GM12865 (cell line): ENCODE results near the gene STK32B.
"Not testable (repeated sequence)": the region's sequence is repeated elsewhere in the genome, so short reads cannot be mapped to it uniquely, and the experiment has no call there.

Experiments used
- DNase-seq: peaks from one replicate; pipeline ENCODE4 v3.0.0; 2010; ENCODE audit warnings: low read depth
- H3K4me3 ChIP-seq: 2 replicates; pipeline ENCODE4 v1.5.1; 2011; ENCODE audit warnings: mild to moderate bottlenecking, low read depth, low read length, control low read depth
- CTCF ChIP-seq: IDR thresholded peaks from 2 replicates; pipeline ENCODE4 v1.5.1; 2011; ENCODE audit warnings: low read length, control low read depth, low read depth, inconsistent platforms; ENCODE audit not compliant: insufficient read depth; ENCODE audit errors: missing control alignments

The STK32B gene

GRCh38 chr4:5055411-5055810 lies 4.1 kb downstream of the STK32B start:
- no peak for DNase-seq
- TF ChIP-seq CTCF, result no peak
- no peak overlapping the region for H3K4me3 ChIP-seq

GRCh38 chr4:5066101-5066500 lies 14.8 kb downstream of the STK32B start:
- H3K4me3 ChIP-seq, result no peak overlapping the region
- DNase-seq, result no peak
- TF ChIP-seq CTCF, result no peak

GRCh38 chr4:5066968-5067367 lies 15.7 kb downstream of the STK32B start:
- peak; percentile 7 for DNase-seq
- H3K4me3 ChIP-seq, result not testable (repeated sequence)

GRCh38 chr4:5067908-5068307 lies 16.6 kb downstream of the STK32B start:
- no peak overlapping the region for H3K4me3 ChIP-seq
- DNase-seq, result no peak
- no peak for TF ChIP-seq CTCF

GRCh38 chr4:5069901-5070300 lies 18.6 kb downstream of the STK32B start:
- TF ChIP-seq CTCF, result no peak
- H3K4me3 ChIP-seq, result no peak overlapping the region
- no peak for DNase-seq

- no peak for TF ChIP-seq CTCF
- DNase-seq, result no peak
- H3K4me3 ChIP-seq, result no peak overlapping the region
These were observed 21.7 kb downstream of the STK32B start for GRCh38 chr4:5072948-5073347.

GRCh38 chr4:5078009-5078408 lies 26.7 kb downstream of the STK32B start:
- DNase-seq, result no peak
- H3K4me3 ChIP-seq, result no peak overlapping the region
- TF ChIP-seq CTCF, result no peak

- no peak for DNase-seq
- H3K4me3 ChIP-seq, result no peak overlapping the region
- TF ChIP-seq CTCF, result no peak
These were observed 28.3 kb downstream of the STK32B start for GRCh38 chr4:5079581-5079980.
